AG09309 (cell line): ENCODE results near the gene NDUFS2.

ENCODE experiments used
- DNase-seq: peaks from one replicate; pipeline ENCODE4 v3.0.0-alpha.2; 2010; ENCODE audit warnings: low read depth
- H3K4me3 ChIP-seq: 2 replicates; pipeline ENCODE4 v1.5.1; 2011; ENCODE audit warnings: mild to moderate bottlenecking, low read depth, low read length, moderate library complexity; ENCODE audit not compliant: control insufficient read depth
- TF ChIP-seq, protein P1 (sequence below): IDR thresholded peaks from 2 replicates; pipeline ENCODE4 v1.5.1; 2011; ENCODE audit warnings: mild to moderate bottlenecking, low read depth, low read length, inconsistent platforms; ENCODE audit not compliant: insufficient read depth, control insufficient read depth; ENCODE audit errors: missing control alignments

NDUFS2 gene

DNA sequence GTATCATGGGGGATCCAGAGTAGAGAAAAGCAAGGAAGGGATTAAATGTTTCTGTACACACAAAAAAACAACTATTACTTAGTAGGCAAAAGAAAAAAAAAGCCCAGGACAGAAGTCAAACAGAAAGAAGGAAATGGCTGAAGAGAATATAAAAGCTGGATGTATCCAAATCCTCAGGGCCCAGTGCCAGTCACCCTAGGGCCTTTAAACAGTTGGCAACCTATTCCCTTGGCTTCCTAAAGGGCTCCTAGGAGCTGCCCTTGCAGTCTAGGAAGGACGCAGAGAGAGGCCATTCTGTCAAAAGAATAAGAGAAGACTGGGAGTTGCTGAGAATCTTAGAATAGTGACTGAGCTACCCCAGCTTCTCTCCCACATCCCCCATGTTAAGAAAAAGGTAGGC, 29.8 kb upstream of the NDUFS2 start:
- TF ChIP-seq, protein P1, sequence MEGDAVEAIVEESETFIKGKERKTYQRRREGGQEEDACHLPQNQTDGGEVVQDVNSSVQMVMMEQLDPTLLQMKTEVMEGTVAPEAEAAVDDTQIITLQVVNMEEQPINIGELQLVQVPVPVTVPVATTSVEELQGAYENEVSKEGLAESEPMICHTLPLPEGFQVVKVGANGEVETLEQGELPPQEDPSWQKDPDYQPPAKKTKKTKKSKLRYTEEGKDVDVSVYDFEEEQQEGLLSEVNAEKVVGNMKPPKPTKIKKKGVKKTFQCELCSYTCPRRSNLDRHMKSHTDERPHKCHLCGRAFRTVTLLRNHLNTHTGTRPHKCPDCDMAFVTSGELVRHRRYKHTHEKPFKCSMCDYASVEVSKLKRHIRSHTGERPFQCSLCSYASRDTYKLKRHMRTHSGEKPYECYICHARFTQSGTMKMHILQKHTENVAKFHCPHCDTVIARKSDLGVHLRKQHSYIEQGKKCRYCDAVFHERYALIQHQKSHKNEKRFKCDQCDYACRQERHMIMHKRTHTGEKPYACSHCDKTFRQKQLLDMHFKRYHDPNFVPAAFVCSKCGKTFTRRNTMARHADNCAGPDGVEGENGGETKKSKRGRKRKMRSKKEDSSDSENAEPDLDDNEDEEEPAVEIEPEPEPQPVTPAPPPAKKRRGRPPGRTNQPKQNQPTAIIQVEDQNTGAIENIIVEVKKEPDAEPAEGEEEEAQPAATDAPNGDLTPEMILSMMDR, result no peak
- no peak overlapping the region for H3K4me3 ChIP-seq
- no peak for DNase-seq

DNA sequence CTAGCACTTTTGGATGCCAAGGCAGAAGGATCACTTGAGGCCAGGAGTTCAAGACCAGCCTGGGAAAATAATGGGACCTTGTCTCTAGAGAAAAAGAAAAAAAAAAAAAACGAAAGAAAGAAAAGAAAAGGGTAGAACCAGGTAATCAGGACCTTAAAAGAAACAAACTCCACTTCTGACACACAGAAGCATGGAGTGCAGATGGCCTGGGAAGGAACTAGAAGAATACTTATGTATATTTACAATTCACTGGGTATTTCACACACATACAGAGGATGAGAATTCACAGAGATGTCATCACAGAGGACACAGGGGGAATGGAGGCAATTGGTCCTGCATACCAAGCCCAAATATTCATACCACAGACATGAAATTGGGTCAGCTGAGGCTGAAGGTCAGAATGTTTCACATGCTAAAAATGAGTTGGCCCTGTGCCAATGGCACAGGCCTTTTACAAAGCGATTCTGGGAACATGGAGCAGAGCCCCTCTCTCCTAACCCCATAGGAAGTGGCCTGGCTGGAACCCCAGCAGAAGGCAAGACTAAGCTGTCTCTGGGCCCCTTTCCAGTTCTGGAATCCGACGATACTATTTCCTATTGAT, 29.3 kb upstream of the NDUFS2 start:
- no peak overlapping the region for H3K4me3 ChIP-seq
- peak; percentile 75 for DNase-seq
- TF ChIP-seq, protein P1, result no peak

DNA sequence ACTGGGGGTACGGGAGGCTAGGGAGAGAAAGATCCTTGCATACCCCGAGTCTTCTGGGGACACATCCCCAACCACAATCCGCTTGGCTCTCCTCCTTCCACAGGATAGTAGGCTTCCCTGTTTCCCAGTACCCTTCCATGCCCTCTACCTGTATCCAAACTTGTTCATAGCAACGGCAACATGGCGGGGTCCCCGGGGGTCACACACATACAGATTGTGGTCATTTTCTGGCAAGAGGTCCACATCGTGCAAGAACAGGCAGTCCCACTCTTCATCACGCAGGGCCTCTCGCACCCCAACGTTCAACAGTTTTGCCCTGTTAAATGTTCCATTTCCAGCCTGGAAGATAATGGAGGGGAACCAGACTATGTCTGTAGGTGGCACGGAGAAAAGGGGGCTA, 28.5 kb upstream of the NDUFS2 start:
- TF ChIP-seq, protein P1, result no peak
- no peak overlapping the region for H3K4me3 ChIP-seq
- DNase-seq, result no peak

DNA sequence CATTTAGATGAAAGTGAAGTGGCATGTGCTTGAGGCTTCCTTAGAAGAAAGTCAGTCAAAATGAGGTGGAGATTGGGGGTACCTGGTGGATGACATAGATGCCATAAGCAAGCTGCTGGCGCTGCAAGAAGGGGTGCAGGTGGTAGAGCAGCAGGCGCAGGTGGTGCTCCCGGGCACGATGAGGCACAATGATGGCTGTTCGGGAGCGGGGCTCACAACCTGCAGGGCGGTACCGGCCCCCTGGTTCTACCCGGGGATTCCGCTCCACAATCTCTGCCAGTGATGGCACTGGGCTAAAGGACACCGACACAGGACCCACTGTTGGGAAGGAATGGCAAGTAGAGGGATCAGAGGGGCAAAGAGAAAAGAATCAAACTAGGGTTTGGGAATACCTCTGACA, 27.3 kb upstream of the NDUFS2 start:
- no peak for DNase-seq
- TF ChIP-seq, protein P1, result no peak
- H3K4me3 ChIP-seq, result no peak overlapping the region

DNA sequence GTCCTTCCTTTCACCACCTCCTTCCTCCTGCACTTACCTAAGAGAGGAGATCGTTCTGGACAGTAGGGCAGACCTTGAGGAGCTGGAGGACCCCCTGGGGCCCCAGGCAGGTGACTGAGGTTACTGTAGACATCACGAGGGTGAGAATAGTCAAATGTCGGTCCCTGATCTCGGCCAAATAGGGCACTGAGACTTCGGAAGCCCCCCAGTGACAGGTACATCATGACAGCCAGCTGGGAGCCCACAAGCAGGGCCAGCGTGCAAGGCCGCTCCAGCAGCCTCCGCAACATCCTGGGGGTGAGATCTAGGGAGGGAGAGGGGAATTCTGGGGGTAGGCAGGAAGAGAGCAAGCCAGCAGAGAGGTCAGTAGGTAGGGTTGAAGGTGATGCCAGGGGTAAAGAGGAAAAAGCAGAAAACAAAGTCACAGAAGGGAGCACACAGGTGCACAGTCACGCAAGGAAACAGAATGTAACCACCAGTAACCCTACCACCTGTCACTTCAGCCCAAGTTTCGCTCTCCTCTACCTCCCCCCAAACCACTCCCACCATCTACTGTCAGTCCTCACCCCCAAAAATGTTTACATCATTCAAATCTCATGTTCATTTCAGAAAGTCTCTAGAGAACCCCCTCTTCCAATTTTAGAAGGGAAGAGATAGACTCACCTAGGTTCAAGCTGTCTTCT, 26.3 kb upstream of the NDUFS2 start:
- TF ChIP-seq, protein P1, result no peak
- H3K4me3 ChIP-seq, result no peak overlapping the region; the same call in 1 of the 2 replicates
- no peak for DNase-seq

DNA sequence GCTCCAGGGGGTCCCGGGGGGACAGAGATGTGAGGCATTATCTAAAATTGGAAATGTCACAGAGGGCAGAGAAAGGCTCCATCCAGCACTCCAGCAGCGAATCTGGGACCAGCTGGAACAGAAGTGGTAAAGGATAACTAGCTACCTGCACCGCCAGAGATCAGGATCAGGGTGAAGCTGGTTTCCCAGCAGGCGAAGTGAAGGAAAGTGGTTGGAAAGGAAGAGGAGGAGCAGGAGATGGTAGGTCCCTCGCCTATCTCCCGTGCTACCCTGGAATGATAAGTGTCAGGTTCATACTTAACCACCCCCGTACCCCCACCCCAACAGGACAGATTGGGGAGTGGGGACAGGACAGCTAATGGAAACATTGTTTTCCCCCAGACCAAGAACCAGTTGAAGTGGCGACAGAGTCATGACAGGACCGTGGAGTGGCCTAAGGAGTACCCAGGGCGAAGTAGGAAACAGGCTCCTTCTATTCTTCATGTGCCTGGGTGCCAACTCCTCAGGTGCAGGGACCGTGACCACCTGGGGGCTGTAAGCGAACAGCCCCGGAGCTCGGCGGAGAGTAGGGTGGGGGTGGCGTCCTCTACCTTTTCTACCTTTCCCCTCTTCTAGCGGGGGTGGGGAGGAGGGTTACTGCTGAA, 25.6 kb upstream of the NDUFS2 start:
- DNase-seq, result no peak
- peak overlapping the region; percentile 99 for H3K4me3 ChIP-seq
- TF ChIP-seq, protein P1, result no peak
